HG03064 (cell line): Measurements from ENCODE around the gene IAH1.

Experiments
- ATAC-seq: cut with Tn5 transposase; IDR thresholded peaks from one replicate; pipeline ENCODE4 v1.9.1; 2021; ENCODE audit warnings: low read depth; ENCODE audit not compliant: unreplicated experiment

Gene IAH1, protein sequence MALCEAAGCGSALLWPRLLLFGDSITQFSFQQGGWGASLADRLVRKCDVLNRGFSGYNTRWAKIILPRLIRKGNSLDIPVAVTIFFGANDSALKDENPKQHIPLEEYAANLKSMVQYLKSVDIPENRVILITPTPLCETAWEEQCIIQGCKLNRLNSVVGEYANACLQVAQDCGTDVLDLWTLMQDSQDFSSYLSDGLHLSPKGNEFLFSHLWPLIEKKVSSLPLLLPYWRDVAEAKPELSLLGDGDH

DNA sequence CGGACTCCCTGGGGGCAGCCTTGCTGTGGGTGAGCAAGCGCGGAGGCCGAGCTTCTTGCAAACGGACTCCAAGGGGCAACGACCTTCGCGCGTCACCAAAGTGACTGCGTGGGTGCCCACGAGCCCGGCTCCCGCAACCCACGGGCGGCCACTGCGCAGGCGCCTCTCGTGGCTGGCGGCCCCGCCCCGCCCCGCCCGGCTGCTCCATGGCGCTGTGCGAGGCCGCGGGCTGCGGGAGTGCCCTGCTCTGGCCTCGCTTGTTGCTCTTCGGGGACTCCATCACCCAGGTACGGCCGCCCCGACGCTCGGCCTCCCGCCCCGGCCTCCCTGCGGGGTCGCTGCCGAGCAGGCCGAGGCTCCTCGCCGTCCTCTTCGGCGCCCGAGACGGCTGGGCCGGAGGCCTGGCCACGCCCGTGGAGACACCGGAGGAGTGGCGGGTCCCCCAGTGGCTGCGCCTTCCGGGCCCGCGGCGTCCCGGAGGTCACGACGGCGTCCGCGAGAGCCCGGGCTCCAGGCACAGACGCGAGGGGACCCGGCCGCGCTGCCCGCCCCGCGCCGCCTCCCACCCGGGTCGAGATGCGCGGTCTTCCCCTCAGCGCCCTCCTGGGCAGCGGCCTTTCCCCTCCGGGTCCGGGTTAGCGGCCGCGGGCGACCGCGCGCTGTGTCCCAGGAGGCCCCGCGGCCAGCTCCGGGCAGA lies at the start of gene IAH1:
IAH1 (plus strand) TSS at position 191 of the 697 bp plus-strand sequence; CDS start at position 207, 16 bp downstream.
- ATAC-seq = peak; percentile 75

DNA sequence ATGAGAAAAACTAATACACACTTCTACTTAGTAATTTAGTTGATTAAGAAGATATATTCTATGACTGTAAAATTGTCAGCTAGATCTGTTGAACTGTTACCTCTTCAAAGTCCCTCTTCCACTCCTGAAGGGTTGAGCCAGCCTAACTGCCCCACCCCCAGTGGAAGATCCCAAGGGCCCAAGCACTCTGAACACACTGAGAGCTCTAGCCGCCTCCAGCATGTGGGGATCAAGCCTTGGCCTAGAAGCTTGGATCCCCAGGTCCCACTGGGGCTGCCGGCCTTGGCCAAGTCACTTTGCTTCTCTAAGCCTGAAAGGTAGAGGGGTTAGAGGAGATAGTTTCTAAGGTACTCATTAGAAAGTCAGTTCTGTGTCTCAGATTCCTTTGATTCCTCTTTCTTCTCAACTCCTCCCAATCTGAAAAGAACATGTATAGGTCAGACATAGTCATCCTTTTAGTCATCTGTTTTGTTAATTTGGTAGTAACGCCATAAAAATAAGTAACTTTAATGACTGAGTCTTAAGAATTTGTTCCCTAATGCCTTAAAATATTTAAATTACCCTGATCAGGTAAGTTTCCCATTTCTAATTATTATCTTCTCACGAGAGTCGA lies 45.3 kb upstream of the IAH1 start:
- no peak for ATAC-seq

DNA sequence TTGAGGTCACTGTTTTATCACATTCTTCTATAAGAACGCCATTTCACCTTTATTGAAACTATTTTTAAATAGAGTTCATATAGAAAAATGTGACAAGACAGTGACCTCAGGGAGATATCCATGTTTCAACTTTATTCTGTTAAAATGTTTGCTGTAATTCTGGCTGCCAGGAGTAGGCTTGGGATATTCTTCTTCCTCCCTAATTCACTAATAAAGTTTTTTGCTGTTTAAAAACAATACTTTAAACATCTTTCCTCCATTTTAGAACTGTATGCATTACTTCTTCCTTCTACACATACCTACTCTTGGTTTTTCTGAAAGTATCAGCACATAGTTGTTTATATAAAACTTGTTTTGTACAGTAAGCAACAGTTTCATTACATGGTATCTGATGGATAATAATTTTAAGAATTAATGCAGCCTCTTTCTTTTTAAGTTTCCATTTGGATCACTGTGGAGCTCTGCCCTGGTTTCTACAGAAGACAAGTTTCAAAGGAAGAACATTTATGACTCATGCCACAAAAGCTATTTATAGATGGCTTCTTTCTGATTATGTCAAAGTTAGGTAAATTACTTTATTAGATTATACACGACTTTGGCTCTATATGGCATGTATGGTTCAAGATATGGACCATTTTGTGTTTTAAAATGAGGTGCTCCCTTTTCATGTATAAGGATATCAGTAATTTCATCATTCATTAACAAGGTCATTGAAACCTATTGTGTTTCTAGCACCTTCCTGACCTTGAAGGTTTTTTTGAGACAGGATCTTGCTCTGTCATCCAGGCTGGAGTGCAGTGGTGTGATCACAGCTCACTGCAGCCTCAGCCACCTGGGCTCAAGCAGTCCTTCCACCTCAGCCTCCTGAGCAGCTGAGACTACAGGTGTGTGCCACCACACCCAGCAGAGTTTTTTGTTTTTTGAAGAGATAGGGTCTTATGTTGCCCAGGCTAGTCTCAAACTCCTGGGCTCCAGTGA lies 43.7 kb upstream of the IAH1 start:
- no peak for ATAC-seq

DNA sequence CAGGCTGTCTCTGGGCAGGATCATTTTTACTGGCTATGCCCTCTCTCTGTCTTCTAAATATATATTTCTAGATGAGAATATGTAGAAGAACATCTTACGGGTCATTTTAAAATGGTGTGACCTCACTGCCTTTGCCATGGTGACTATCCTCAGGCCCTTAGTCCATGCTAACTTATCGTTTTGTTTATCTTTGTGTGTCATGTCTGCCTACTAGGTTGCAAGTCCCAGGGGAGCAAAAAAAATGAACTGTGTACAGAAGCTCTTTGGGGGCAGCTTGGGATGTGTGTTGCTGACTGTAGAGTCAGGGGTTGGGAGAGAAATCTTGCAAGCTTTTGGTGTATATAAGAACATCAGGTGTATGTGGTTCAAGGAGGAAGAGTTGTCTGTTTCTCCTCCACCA lies 39.9 kb upstream of the IAH1 start:
- ATAC-seq = no peak

GRCh38 chr2:9439536-9439935 lies 34.8 kb upstream of the IAH1 start:
- no peak for ATAC-seq

DNA sequence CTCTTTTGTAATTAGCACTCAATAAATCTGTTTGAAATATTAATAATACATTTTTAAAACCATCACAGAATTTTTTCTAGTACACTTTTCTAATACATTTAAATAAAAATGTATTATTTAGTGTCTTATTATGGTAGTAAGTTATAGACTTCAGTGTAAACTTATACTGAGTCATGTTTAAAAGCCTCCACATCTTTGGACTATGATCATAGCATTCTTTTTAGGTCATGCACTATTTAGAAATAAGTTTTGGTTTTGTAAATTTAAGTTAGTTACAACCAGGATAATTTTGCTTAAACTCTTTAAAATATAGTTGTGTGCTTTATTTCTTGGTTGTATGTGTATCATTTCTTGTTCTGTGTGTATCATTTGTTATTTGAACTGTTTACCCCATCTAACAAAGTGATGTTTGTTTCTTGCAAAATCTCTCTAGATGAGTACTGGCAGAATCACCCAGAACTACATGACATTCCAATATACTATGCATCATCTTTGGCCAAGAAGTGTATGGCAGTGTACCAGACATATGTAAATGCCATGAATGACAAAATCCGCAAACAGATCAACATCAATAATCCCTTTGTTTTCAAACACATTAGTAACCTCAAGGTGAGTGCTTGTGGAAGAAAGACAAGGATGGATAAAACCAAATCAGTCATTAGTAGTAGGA lies 34.2 kb upstream of the IAH1 start:
- no peak for ATAC-seq

GRCh38 chr2:9441556-9441955 lies 32.8 kb upstream of the IAH1 start:
- no peak for ATAC-seq

GRCh38 chr2:9443526-9443925 lies 30.8 kb upstream of the IAH1 start:
- no peak for ATAC-seq

- no peak for ATAC-seq
These were observed 29.3 kb upstream of the IAH1 start for GRCh38 chr2:9445089-9445488.

DNA sequence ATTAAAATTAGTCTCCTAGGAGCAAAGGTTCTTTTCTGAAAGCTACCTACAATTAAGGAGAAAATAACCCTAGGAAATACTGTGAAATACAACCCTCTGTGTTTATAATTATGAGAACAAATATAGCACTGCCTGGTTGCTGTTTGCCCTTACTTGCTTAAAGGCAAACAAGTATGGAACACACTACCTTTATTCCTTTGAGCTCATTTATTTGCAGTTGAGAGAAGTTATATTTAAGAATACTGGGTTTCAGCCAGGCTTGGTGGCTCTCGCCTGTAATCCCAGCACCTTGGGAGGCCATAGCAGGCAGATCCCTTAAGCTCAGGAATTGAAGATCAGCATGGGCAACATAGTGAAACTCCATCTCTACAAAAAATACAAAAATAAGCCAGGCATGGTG lies 23.1 kb upstream of the IAH1 start:
- no peak for ATAC-seq

DNA sequence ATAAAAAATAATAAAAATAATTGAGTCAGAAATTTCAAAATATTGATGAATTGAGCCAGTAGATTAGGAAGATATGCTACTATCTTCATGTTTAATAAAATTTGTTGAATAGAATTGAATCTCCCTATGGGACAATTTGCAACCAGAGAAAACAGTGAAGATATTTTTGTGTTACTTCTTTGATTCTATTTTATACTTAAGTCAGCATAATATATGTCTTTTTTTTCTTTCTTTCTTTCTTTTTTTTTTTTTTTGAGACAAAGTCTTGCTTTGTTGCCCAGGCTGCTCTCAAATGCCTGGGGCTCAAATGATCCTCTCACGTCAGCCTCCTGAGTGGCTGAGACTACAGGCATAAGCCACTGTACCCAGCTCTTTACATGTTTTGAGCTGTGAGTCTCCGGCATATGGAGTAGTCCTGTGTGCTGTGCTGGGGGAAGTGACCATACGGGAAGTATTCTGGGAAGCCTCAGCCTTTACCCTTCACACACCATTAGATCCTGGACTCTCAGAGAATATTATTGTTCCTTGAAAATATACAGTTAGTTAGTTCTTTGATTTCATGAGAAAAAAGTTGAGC lies 13.8 kb upstream of the IAH1 start:
- ATAC-seq = no peak

- ATAC-seq = no peak
These were observed 13.3 kb upstream of the IAH1 start for GRCh38 chr2:9461079-9461478.

GRCh38 chr2:9462313-9462712 lies 12.0 kb upstream of the IAH1 start:
- no peak for ATAC-seq

GRCh38 chr2:9462886-9463697 lies 11.3 kb upstream of the IAH1 start:
- ATAC-seq = no peak

DNA sequence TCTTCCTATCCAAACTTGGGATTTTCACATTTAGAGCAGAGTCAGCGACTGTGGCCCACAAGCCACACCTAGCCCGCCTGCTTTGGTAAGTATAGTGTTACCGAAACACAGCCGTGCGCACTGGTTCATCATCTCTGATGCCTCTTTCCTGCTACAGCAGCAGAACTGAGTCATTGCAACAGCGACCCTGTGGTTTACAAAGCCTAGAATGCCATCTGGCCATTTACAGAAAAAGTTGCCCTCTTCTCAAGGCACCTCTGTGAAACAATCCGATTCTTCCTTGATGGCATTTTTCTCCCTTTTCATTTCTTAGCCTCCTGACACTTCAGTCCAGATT lies 10.7 kb upstream of the IAH1 start:
- ATAC-seq = no peak

GRCh38 chr2:9465170-9465569 lies 9.2 kb upstream of the IAH1 start:
- no peak for ATAC-seq

DNA sequence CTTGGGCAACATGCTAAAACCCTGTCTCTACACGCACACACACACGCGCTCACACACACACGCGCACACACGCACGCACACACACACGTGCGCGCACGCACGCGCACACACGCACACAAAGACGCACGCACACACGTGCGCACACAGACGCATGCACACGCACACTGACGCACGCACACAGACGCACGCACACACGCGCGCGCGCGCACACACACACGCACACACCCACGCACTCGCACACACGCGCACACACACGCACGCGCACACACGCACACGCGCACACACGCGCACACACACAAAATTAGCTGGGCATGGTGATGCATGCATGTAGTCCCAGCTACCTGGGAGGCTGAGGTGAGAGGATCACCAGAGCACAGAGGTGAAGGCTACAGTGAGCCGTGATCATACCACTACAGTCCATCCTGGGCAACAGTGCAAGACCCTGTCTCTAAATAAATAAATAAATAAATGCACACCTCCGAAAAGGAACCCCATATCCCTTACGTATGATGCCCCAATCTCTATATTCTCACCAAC lies 8.1 kb upstream of the IAH1 start:
- ATAC-seq = no peak

DNA sequence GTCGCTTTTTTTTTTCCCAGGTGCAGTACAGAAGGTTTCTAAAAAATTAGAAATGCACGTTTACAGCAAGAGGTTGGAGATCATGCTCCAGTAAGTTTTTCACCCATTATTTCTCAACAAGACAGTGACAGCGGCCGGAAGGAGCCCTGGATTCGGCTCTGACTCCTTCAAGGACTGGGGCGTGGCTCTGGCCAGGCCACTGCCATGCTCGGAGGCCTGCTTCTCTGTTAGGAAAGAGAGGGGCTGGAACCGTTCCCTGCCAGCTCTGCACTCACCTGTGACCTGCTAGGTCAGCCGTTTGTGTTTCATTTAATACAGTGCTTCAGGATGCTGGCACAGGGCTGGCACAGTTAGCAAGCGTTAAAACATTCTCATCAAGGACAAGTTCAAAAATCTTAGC lies 6.7 kb upstream of the IAH1 start:
- no peak for ATAC-seq

DNA sequence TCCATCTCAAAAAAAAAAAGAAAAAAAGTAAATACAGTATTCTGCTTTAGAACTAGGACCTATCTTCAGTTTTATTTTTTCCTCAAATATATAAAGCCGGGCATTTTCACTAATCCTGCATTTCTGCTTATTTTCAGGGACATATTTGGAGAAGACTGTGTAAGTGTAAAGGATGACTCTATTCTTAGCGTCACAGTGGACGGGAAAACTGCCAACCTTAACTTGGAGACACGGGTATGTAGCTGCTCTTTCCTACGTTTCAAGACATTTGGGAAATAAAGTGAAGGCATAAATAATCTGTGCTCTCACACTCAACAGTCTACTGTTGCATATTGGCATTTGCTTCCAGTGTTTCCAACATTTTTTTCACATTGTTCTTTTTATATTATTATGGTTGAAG lies 3.1 kb upstream of the IAH1 start:
- ATAC-seq = no peak
